Stimulated activated CD4-positive, alpha-beta T cell treated with anti-CD3 and anti-CD28 coated beads, Interleukin-1b, Interleukin-23, amount 100 ng/mL, for 48 hours (primary cell): ENCODE measurements around the gene RTN1.
A peak's percentile ranks its signal among the peaks of the same experiment; 100 is the strongest.

Experiments
- DNase-seq: peaks from one replicate; pipeline ENCODE4 v3.0.0-alpha.2; 2020

RTN1 gene, protein sequence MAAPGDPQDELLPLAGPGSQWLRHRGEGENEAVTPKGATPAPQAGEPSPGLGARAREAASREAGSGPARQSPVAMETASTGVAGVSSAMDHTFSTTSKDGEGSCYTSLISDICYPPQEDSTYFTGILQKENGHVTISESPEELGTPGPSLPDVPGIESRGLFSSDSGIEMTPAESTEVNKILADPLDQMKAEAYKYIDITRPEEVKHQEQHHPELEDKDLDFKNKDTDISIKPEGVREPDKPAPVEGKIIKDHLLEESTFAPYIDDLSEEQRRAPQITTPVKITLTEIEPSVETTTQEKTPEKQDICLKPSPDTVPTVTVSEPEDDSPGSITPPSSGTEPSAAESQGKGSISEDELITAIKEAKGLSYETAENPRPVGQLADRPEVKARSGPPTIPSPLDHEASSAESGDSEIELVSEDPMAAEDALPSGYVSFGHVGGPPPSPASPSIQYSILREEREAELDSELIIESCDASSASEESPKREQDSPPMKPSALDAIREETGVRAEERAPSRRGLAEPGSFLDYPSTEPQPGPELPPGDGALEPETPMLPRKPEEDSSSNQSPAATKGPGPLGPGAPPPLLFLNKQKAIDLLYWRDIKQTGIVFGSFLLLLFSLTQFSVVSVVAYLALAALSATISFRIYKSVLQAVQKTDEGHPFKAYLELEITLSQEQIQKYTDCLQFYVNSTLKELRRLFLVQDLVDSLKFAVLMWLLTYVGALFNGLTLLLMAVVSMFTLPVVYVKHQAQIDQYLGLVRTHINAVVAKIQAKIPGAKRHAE

GRCh38 chr14:59870277-59871165 lies at the start of gene RTN1:
TSS of gene RTN1 (minus strand) at chr14:59870776. CDS start at chr14:59870630, 146 bp downstream.
- DNase-seq, result peak; percentile 13

GRCh38 chr14:59920378-59920683 lies 49.8 kb upstream of the RTN1 start:
- no peak for DNase-seq

DNA sequence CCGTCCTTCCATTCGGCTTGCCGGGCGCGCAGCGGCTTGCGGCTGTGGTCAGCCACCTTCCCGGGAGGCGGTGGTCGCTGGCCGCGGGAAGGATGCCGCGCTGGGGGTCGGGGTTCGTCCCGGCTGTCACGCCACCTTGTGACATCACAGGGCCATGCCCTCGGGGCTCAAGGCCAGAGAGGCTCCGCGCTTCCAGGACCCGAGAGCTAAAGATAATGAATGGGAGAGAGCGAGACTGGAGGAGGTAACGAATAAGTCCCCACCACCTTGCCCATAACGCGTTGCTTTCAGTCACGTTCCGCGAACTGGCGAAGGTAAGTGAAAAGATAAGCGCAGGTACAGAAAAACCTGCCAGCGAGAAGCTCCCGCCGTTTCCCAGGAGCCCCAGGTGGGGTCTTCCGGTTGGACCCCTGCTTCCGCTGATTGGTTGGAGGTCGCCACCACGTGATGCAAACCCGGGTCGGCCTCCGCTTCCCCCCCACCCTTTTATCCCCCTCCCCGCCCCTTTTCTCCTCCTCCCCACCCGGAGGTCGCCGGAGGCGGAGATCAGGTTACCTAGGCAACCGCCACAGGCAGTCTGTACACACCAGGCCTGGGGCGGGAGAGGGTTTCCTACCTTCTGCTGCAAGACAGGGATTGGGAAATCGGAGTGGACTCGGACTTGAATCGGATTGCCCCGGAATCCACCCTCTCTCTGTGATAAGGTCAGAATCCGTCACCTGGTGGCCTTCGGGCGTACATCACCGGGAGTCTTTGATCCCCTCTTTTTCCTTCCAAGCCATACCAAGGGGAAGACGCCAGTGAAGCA lies 49.2 kb upstream of the RTN1 start, which contains the start of gene LRRC9:
LRRC9 (plus strand) TSS at position 575 of the 808 bp plus-strand sequence.
- DNase-seq, result peak; percentile 1

DNA sequence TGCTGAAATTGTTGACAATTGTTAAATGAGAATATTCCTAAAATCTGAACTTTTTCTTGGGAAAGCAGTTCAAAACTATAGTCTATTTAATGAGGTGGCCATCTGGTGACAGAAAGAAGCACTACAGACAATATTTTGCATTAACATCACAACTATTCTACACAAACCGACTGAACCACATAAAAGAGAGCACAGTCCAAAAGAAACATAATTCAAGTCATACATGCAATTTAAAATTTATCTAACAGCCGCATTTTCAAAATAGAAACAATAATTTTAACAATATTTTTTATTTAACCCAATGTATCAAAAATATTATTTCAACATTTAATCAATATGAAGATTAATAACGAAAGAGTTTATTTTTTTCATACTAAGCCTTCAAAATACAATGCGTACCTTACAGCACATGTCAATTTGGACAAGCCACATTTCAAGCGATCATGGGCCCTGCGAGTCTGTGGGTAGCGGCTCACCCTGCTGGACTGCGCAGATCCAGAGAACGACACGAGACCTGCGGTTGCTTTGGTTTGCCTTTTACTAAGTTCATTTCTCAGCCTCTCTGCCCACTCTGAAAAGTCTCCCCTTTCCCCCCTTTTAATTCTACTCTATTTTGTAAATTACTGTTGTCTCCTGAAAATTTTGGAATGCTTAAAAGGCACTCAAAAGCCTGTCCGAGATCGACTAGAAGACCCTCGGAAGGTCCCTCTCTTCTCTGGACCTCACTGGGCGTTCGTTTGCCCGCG lies 48.4 kb upstream of the RTN1 start:
- peak; percentile 8 for DNase-seq

DNA sequence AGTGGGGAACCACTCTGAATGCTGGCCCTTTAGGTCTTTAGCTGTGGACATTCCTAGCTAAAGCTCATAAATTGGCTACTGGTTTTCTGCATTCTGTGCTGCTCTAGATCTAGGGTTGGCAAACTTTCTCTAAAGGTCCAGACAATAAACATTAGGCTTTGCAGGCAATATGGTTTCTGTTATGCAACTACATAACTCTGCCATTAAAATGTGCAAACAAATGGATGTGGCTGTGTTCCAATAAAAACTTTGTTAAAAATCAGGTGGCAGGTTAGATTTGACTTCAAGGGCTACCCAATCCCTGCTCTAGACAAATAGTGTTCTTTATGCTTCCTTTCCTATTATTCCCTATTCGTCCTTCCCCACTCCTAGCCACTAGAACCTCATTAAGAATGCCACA lies 42.6 kb upstream of the RTN1 start:
- DNase-seq, result no peak

DNA sequence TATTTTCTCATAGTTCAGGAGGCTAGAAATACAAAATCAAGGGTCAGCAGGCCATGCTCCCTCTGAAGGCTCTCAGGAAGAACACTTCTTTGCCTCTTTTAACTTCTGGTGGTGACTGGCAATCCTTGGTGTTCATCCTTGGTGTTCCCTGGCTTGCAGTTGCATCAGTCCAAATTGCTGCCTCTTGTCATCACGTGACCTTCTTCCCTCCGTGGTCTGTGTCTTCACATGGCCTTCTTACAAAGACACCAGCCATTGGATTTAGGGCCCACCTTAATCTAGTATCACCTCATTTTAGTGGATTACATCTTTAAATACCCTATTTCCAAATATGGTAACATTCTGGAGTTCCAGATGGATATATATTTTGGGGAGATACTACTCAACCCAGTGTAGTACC lies 41.9 kb upstream of the RTN1 start:
- no peak for DNase-seq

DNA sequence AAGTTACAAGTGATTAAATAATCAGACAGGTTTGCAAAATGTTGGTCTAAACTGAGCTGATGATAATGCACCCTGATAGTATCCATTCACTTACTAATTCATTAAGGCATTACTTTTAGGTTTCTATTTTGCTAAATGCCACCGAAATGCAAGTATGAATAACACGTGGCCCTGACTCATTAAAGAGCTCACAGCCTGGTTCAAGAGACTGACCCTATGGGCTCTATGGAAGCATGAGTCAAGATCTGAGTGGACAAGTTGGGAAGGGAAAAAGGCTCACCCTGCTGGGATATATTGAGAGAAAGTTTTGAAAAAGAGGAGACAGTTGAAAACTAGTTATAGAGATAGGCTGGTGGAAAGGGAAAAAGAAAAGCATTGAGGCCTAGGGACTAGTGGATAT lies 34.6 kb upstream of the RTN1 start:
- DNase-seq, result no peak

- DNase-seq, result no peak
Observed at GRCh38 chr14:59904184-59904583, 33.6 kb upstream of the RTN1 start.

DNA sequence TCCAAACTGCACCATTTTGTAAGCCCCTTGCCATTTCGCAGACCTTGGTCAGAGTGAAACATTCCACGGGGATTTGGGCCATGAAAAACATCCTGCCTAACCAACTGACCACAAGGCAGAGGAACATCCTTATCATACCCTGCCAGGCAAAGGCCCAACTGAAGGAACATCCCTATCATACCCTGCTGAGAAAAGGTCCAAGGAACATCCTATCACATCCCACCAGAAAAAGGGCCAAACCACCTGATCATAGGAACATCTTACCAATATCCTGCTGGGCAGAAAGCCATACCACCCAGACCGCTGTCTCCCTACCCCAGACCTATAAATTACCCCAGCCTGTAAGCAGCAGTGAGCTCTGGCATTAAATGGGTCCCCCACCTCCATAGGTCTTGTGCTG lies 30.0 kb upstream of the RTN1 start:
- DNase-seq, result no peak

DNA sequence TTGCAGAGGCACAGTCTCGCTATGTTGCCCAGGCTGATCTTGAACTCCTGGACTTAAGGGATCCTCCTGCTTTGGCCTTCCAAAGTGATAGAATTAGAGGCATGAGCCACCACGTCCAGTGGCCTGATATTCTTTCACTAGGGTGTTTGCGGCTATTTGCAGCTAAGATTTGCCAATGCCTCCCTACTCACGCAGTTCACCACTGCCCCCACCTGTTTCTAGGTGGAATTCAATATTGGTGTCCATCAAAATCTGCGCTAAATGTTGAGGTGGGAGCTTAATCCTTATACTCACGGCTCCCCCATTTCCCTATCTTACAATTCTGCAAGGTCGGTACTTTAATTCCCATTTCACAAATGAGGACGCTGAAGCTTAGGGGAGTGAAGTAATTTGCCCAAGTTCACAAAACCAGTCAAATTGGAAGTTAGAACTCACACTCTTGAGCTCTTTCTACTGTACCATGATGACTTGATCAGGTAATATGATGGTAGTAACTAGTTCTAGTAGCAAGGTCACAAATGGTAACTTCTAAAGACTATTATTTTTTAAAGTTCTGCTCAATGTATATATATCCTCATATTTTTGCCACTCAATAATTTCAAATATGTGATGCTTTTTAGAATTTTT lies 27.3 kb upstream of the RTN1 start:
- no peak for DNase-seq

DNA sequence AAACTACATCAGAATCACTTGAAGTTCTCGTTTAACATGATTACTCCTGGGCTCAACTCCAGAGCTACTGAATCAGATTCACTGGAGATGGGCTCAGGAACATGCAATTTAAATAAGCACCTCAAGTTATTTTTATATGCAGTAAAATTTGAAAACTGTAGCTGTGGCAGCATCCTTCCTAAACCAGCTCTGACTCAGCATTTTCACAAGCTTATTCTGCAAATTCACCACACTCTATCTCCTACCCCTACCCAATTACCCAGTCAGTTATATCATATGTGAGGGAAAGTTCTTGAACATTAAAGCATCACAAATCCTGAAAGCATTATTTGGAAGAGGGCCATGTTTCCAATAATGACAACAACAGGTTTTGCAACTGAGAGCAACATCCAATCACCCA lies 25.1 kb upstream of the RTN1 start:
- DNase-seq, result no peak

- no peak for DNase-seq
Observed at GRCh38 chr14:59890676-59891075, 20.1 kb upstream of the RTN1 start.

DNA sequence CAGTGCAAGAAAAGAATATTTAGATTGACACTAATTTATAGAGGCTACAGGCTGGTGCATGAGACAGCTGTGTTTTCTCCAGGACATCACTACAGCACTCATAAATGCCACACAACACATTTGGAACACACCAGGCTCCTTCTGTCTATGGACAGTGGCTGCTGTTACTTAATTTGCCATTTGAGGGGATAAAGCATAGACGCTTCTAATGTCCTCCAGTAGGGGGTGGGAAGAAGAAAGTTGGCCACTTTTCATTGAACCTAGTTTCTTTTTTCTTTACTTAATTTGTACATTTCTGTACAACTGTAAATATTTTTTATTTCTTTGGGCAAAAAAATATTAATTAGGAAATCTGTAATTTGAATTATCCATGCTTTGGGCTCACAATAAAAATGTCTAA lies 12.4 kb upstream of the RTN1 start:
- no peak for DNase-seq

DNA sequence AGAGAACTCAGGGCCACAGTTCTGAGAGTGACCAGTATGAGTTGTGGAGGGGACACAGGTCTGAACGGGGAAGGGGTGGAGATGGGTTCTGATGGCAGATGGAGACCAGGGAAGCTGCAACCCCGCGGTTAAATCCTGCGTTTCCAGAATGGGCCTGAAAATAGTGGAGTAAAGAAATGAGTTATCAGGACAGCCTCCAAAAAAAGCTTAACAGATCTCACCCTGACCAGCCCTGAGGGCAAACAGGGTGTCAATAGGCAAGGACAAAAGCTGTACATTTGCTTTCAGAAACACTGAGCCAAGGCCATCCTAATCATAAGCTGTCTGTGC lies 555 bp upstream of the RTN1 start:
- DNase-seq, result no peak

GRCh38 chr14:59869381-59870255 lies 958 bp downstream of the RTN1 start:
- DNase-seq, result no peak

DNA sequence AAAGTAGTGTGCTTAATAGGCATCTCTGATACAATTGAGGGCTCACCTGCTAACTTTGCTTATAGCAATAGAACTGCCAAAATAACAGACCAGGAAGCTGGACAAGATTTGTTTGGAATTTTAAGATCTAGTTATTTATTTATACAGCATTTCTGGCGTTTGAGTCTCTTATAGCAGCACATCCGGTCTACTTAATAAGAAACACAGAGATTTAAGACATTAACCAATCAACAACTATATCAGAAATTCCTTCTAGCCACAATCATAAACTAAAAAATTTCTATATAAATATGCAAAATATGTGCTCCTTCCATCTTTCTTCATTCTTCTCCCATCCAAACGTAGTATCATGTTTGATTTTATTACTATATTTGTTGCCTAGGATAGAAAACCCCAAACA lies 2.6 kb downstream of the RTN1 start:
- no peak for DNase-seq

GRCh38 chr14:59863806-59864525 lies 6.6 kb downstream of the RTN1 start:
- DNase-seq, result no peak

- DNase-seq, result no peak
Observed at GRCh38 chr14:59857328-59857727, 13.2 kb downstream of the RTN1 start.

DNA sequence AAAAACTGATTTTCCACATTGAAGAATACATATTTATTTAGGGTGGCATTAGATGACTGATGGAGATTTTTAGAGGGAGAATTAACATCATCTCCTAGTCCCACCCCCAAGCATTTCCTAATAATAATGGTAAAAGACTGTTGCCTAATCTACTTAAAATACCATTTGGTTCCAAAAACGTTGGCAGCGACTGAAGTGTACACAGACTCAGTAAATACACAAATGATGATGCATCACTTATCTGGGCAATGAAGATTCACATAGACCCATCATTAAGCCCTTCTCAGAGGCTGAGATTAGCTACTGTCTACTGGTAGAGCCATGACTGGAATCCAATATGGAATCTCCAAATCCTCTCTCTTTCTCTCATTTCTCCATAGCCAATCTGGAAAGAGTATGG lies 18.2 kb downstream of the RTN1 start:
- no peak for DNase-seq

DNA sequence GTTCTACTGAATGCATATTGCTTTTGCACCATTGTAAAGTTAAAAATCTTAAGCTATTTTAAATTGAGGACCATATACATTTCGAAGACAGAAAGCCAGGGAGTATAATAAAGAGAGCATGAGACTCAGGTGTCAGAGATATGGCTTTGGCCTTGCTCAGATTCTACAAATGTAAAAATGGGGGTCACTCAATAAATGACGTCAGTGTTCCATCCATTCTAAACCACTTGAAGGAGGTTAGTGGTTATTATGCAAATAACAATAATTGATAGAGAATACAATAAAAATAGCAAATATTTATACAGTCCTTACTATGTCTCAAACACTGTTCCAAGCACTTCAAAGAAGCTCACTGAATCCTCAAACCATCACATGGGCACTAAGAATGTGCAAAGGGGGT lies 20.1 kb downstream of the RTN1 start:
- DNase-seq, result no peak
